DMS79 (cell line): Measurements from ENCODE around the gene WDR11.
A peak's percentile ranks its signal among the peaks of the same experiment; 100 is the strongest.
"Not testable (repeated sequence)": the region's sequence is repeated elsewhere in the genome, so short reads cannot be mapped to it uniquely, and the experiment has no call there.

ENCODE experiments used
- DNase-seq: peaks from one replicate; lab custom pipeline; 2025; lab: John Stamatoyannopoulos, UW

Gene WDR11

GRCh38 chr10:120841522-120842189, 9.5 kb upstream of the WDR11 start:
- DNase-seq, result no peak

- no peak for DNase-seq
These were observed 3.2 kb downstream of the WDR11 start for GRCh38 chr10:120854388-120854787.

- no peak for DNase-seq
These were observed 10.2 kb downstream of the WDR11 start for GRCh38 chr10:120861178-120861855.

GRCh38 chr10:120873741-120874140, 22.6 kb downstream of the WDR11 start:
- no peak for DNase-seq

- DNase-seq, result no peak
These were observed 31.9 kb downstream of the WDR11 start for GRCh38 chr10:120883071-120883470.

GRCh38 chr10:120887482-120887881, 36.3 kb downstream of the WDR11 start:
- no peak for DNase-seq

- DNase-seq, result no peak
These were observed 40.2 kb downstream of the WDR11 start for GRCh38 chr10:120891365-120891764.

- no peak for DNase-seq
These were observed 43.4 kb downstream of the WDR11 start for GRCh38 chr10:120894556-120894955.

- no peak for DNase-seq
These were observed 46.2 kb downstream of the WDR11 start for GRCh38 chr10:120897343-120897742.

GRCh38 chr10:120905268-120905667, 54.1 kb downstream of the WDR11 start:
- DNase-seq, result no peak

- no peak for DNase-seq
These were observed 66.5 kb downstream of the WDR11 start for GRCh38 chr10:120917521-120918250.

GRCh38 chr10:120923886-120924285, 72.7 kb downstream of the WDR11 start:
- not testable (repeated sequence) for DNase-seq

- no peak for DNase-seq
These were observed 75.4 kb downstream of the WDR11 start for GRCh38 chr10:120926611-120927010.

GRCh38 chr10:120927352-120927751, 76.2 kb downstream of the WDR11 start:
- no peak for DNase-seq

GRCh38 chr10:120929166-120929565, 78.0 kb downstream of the WDR11 start:
- DNase-seq, result no peak

- no peak for DNase-seq
These were observed 80.3 kb downstream of the WDR11 start for GRCh38 chr10:120931423-120931822.

- DNase-seq, result no peak
These were observed 80.8 kb downstream of the WDR11 start for GRCh38 chr10:120931999-120932398.

GRCh38 chr10:120938822-120939221, 87.7 kb downstream of the WDR11 start:
- DNase-seq, result no peak

- no peak for DNase-seq
These were observed 89.2 kb downstream of the WDR11 start for GRCh38 chr10:120940299-120940900.

- no peak for DNase-seq
These were observed 90.3 kb downstream of the WDR11 start for GRCh38 chr10:120941501-120941900.

- DNase-seq, result peak; percentile 18
These were observed 91.7 kb downstream of the WDR11 start for GRCh38 chr10:120942806-120943413.

- no peak for DNase-seq
These were observed 92.4 kb downstream of the WDR11 start for GRCh38 chr10:120943542-120943941.
